GM08714 (cell line): ENCODE measurements around the gene APBB2.
"Not testable (repeated sequence)": the region's sequence is repeated elsewhere in the genome, so short reads cannot be mapped to it uniquely, and the experiment has no call there.

Source experiments
- H3K4me3 ChIP-seq: fragments of 200-500 bp; sonication (Bioruptor generic); 2 replicates; pipeline ENCODE4 v1.5.1; 2014; ENCODE audit warnings: mild to moderate bottlenecking, low read length, inconsistent platforms
- ZNF274 ChIP-seq: IDR thresholded peaks from 2 replicates; pipeline ENCODE4 v1.6.1; 2012; ENCODE audit warnings: mild to moderate bottlenecking, low read depth, low read length

The APBB2 gene

DNA sequence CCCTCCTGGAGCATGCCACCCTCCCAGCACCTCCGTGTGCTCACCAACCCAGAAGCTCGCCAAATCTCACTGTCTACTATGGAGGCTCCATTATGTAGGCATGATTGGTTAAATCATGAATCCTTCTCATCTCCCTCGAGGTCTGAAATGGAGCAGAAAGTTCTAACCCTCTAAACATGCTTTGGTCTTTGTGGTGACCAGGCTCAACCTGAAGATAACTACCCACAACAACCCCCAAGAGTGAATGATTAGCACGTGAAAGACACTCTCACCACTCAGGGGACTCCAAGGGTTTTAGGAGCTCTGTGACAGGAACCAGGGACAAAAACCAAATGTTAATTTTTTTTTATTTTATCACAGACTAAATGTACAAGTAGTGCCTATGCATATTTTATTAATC is 47.2 kb downstream of the APBB2 start:
- H3K4me3 ChIP-seq: no peak overlapping the region
- no peak for TF ChIP-seq ZNF274

DNA sequence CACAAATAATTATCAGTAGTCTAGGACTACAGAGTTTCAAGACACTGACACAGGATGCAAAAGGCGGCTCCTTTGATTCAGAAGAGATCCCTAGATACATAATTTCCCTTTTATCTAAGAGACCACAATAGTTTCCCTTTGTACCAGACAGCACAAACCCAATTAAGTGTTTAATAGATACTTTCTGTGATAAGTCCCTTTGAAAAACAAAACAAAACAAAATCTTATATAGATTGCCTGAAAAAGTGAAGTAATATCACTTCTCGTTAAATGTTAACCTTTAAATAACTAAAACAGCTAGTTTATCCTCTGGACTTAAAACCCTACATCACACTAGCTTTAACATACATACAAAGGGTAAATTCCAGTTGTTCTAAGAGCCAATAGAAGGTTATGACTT is 49.9 kb downstream of the APBB2 start:
- no peak for TF ChIP-seq ZNF274

DNA sequence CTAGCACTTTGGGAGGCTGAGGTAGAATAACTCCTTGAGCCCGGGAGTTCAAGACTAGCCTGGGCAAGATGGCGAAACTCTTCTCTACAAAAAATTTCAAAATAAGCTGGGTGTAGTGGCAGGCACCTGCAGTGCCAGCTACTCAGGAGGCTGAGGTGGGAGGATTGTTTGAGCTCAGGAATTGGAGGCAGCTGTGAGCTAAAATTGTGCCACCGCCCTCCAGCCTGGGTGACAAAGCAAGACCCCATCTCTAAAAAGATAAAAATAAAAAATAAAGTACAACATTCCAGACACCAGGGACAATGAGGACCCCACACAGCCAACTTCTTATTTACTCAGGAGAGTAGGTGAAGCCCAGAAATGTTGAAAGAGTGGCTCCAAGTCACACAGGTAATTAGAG is 53.0 kb downstream of the APBB2 start:
- TF ChIP-seq ZNF274: no peak
- no peak overlapping the region for H3K4me3 ChIP-seq

More for the DNA sequence above, 49.9 kb downstream of the APBB2 start:
- H3K4me3 ChIP-seq: no peak overlapping the region

DNA sequence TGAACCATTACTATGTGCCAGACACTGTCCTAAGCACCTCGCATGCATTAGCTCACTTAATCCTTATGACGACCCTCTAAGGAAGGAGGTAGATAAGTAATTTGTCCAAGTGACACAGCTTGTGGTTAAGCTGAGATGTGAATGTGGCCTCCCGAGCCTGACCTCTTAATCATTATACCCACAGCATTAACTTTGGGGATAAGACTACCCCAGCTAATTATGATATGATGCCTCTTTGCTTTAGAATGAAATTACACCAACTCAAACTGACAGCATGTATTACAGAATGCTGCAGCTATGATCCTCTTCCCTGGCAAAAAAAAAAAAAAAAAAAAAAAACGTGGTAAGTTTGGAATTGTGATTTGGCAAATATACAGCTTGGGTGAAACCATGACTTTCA is 53.5 kb downstream of the APBB2 start:
- no peak for TF ChIP-seq ZNF274

DNA sequence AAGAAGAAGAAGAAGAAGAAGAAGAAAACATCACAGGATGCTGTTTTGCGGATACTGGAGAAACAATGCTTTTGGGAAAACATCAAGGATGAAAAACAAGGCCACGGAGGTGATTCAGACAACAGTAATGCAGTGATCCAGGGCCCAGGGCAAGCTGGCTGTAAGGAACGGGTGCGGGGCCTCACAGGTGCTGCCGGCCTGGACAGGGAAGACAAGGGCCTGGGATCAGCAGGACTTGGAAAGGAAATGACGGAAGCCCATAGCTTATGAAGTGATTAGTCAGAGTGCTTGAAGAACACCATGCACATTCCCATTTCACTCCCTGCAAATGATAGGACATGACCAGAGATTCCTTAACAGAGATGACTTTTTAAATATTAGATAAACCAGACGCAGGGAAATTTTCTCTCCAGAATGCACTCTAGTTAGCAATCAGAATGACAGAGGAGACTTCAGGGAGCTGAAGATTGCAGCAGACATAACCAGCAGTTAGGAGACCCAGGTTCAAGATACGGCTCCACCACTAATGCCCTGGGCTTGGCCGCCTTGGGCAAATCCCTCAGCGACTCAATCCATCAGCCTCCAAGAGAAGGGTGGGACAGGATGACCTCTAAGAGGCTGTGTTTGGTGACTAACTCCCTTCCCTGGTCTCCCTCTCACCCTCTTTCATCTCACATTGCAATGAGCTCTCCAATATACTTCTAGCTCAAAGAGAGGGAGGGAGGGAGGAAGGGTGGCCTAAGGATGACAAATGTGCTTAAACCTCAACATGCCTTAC is 54.1 kb downstream of the APBB2 start:
- no peak for TF ChIP-seq ZNF274
- no peak overlapping the region for H3K4me3 ChIP-seq

More for the DNA sequence above, 53.5 kb downstream of the APBB2 start:
- no peak overlapping the region for H3K4me3 ChIP-seq

DNA sequence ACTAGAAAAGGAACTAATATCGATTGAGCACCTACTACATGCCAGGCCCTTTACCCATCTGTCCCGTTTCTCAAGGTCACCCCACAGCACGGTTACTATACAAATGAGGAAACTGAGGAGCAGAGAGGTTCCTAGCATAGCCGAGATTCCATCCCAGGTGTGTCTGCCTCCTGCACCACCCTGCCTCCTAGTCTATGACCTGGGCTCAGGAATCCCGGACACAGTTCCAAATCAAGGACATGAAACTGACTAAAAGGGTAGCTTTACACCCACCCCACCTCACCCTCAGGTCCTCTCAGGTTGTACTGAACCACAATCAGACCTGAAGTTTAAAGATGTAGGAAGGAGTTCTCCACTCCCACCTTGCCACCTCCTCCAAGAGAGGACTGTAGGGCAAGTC is 55.6 kb downstream of the APBB2 start:
- H3K4me3 ChIP-seq: no peak overlapping the region
- TF ChIP-seq ZNF274: no peak

DNA sequence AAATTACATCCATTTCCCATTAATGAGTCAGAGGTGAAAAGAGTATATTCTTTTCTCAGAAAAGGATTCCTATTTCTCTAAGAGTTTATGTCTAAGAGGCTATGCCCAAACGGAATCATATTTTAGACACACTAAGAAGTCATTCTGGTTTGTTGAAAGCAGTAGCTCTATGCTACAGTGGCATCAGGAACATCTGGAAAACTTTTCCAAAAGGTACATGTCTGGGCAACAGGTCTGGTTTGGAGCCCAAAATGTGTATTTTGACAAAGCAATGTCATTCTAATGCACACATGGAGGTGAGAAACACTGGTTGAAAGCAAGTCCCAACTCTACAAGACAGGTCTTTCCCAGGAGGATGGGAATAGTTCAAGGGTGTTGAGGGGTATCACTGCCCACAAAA is 56.1 kb downstream of the APBB2 start:
- no peak overlapping the region for H3K4me3 ChIP-seq
- TF ChIP-seq ZNF274: no peak

DNA sequence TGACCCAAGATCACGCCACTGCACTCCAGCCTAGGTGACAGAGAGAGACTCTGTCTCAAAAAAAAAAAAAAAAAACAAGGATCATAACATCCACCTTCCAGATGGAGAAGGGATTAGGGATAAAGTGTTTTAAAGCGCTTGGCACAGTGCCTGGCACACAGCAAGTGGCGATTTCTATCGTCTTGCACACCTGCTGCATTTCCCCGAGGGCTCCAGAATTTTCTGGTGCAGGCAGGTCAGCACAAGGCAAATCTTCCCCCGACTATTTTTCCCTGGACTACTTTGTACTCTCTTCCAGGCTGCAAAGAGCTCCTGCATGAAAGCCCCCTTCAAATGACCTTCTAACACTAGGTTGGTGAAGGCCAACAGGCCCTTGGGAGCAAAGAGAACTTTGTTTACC is 57.3 kb downstream of the APBB2 start:
- no peak overlapping the region for H3K4me3 ChIP-seq
- no peak for TF ChIP-seq ZNF274

DNA sequence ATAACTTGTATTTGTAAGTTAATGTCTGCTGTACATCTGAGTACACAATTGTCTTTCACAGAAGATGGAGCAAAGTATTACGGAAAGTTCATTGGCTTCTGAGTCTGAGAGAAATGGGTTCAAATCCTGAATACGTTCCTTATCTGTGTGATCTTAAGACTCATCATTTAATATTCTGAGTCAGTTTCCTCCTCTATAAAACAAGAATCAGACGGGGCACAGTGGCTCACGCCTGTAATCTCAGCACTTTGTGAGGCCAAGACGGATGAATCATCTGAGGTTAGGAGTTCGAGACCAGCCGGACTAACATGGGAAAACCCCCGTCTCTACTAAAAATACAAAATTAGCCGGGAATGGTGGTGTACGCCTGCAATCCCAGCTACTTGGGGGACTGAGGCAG is 57.8 kb downstream of the APBB2 start:
- no peak overlapping the region for H3K4me3 ChIP-seq

DNA sequence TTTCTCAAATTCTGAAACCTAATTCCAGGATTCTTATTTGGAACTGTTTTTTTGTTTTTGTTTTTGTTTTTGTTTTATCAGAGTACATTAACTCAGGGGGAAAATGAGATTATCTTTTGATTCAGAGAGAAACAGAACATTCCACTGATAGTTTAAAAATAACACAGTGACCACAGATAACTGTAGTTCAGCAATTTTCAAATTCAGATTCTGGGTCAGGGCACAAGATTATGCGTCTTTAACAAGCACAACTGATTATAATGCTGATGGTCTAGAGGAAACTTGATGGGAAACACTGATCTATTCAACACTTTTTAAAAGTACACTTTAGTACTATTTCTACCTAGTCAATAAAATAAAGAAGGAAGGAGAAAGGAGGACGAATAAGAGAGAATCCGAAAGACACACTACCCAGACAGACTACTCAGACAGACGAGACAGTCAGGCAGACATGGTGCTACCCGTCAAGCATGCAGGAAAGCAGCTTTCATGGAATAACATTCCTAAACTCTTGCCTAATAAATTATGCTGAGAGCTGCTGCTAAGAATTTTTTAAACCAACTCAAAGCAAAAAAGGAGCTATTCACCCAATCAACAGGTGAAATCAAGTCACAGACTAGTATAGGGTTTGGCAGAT is 59.0 kb downstream of the APBB2 start:
- H3K4me3 ChIP-seq: no peak overlapping the region
- no peak for TF ChIP-seq ZNF274

More for the DNA sequence above, 57.8 kb downstream of the APBB2 start:
- TF ChIP-seq ZNF274: no peak

DNA sequence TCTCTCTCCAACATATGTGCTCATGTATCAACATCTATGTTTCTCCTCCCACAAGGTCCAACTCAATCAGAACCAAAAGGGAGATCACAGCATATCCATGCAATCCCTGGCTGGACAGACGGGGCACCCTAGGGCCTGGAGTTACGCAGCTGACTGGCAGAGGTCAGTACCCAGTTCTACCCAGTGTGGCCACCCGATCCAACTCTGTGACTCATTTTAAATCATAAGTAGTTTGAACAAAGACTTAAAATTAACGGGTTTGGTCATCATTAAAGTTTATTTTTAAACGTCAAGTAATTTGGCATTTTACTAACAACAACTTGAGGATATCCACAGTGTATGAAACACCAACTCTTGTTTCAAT is 59.5 kb downstream of the APBB2 start:
- no peak overlapping the region for H3K4me3 ChIP-seq
- no peak for TF ChIP-seq ZNF274

DNA sequence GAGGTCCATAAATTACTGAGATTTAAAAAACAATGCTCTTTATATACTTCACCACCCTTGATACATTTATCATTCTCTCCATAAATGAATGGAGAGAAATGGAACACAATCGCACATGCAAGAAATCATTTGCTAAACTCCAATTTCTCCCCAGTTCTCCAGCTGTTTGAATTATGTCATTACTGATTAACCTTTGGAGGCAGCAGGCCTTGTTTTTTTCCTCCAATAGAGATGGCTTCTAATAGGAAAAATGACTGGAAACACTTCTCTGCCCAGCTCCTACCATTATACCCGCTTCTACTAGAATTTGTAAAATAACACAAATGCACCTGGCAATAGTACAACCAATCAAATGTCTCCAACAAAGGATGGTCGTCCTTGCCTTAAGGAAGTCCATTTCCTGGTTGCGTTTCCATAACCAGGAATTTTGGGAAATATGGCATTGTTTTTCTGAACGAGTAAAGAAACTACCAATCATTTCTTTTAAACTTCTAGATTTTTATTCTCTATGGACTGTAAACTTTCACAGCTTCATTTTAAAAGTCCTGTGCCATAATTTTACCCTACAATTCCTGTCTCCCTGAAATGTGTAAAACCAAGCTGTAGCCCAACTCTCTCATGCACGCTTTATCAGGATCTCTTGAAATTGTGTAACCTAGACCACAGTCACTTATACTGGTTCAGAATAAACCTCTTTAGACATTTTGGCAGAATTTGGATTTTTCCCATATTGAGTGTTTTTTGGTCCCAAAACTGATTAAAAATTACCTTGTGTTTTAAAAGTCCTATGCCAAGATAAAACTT is 60.1 kb downstream of the APBB2 start:
- no peak overlapping the region for H3K4me3 ChIP-seq
- no peak for TF ChIP-seq ZNF274

DNA sequence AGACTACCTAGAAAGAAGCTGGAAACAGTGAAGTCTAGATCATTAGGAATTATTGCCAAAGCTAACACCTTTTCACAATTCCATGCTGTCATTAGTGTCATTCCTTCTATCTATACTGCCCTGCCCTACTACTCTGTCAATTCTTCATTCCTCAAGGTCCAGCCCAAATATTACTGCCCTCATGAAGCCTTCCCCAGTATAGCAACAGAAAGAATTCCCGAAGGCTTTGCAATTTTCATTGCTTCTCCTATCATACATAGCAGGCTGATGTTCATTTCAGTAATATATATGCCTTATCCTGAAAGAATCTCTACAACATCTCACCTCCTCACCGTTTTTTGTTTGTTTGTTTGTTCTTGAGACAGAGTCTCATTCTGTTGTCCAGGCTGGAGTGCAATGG is 63.9 kb downstream of the APBB2 start:
- no peak for TF ChIP-seq ZNF274
- no peak overlapping the region for H3K4me3 ChIP-seq

DNA sequence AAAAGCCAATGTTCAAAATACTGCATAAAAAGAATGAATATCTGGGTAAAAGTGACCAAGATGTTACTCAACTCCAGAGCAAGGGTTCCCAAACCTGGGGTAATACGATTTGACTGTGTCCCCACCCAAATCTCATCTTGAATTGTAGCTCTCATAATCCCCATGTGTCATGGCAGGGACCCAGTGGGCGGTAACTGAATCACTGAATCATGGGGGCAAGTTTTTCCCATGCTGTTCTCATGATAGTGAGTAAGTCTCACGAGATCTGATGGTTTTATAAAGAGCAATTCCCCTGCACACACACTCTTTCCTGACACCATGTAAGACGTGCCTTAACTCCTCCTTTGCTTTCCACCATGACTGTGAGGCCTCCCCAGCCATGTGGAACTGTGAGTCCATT is 64.8 kb downstream of the APBB2 start:
- not testable (repeated sequence) for H3K4me3 ChIP-seq

DNA sequence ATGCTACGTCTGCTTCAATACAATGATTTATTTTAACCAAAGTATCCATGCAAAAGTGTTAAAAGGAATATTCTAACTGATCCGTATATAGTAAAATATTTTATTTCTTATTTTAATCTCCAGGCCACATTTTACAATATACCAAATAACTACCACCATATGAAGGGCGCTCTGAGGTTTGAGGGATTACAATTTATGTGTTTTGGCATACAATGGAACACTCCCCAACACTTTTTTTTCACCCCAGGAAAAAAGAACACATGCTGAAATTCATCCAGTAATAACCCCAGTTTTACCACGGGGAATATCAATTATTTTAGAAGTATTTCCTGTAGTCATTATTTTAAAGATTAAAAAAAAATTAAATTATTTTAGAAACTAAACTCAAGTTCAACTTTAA is 65.4 kb downstream of the APBB2 start:
- no peak for TF ChIP-seq ZNF274
- H3K4me3 ChIP-seq: no peak overlapping the region
